H1 (cell line): ENCODE data around the gene PMS1. TPM values are rescaled to one million over a fixed set of nuclear protein-coding genes. Genes with fewer than 3 reads are reported as not detected.

Experiments used
- CTCF ChIA-PET: fragments of 300-600 bp; sonication (Branson Sonifier 250); formaldehyde crosslinking; loops from one replicate; lab custom pipeline; 2021; ENCODE audit not compliant: partially characterized antibody; lab: Charles Lee
- POLR2A ChIA-PET: fragments of 300-600 bp; sonication (Branson Sonifier 250); formaldehyde crosslinking; loops from one replicate; lab custom pipeline; 2021; ENCODE audit warnings: inconsistent platforms; ENCODE audit not compliant: partially characterized antibody; lab: Charles Lee
- DNase-seq, 2 experiments: peaks; one replicate each; pipeline versions ENCODE4 v3.0.0 to v3.0.0-alpha.2; 2010 to 2022; ENCODE audit warnings: low spot score in 2 of 2, low read depth in 1 of 2, mixed read lengths in 1 of 2
- FAIRE-seq: peaks from 2 replicates; lab custom pipeline; 2011; peaks lifted over from hg19 to GRCh38; lab: Jason Lieb, UNC
- H2AFZ ChIP-seq: 2 replicates; pipeline ENCODE4 v1.8.1; 2012; ENCODE audit warnings: low read length, inconsistent platforms
- H2AK5ac ChIP-seq: 2 replicates; pipeline ENCODE4 v1.6.1; 2013; ENCODE audit warnings: low read depth, low read length
- H2BK120ac ChIP-seq: replicated peaks from 2 replicates; pipeline ENCODE3; 2013; ENCODE audit warnings: low read depth, low read length, inconsistent platforms
- H2BK12ac ChIP-seq: 2 replicates; pipeline ENCODE4 v1.6.1; 2013; ENCODE audit warnings: low read depth, low read length
- H2BK15ac ChIP-seq: 2 replicates; pipeline ENCODE4 v1.6.1; 2013; ENCODE audit warnings: low read length
- H2BK20ac ChIP-seq: 2 replicates; pipeline ENCODE4 v1.6.1; 2013; ENCODE audit warnings: low read length
- H2BK5ac ChIP-seq: 2 replicates; pipeline ENCODE4 v1.6.1; 2013; ENCODE audit warnings: low read depth, low read length
- H3K14ac ChIP-seq: 2 replicates; pipeline ENCODE4 v1.6.1; 2013; ENCODE audit warnings: inconsistent platforms; ENCODE audit not compliant: insufficient read length
- H3K18ac ChIP-seq: 2 replicates; pipeline ENCODE4 v1.6.1; 2013; ENCODE audit warnings: low read length; ENCODE audit errors: extremely low read depth
- H3K23ac ChIP-seq: 2 replicates; pipeline ENCODE4 v1.6.1; 2013; ENCODE audit warnings: inconsistent platforms; ENCODE audit not compliant: insufficient read length
- H3K23me2 ChIP-seq: 2 replicates; pipeline ENCODE4 v1.6.1; 2013; ENCODE audit warnings: low read depth, low read length
- H3K27ac ChIP-seq: 2 replicates; pipeline ENCODE4 v1.6.1; 2011; ENCODE audit warnings: low read depth, low read length, inconsistent platforms
- H3K27me3 ChIP-seq, 4 experiments: replicated peaks in 1 of 4; 1 replicate in 1 of 4; 2 replicates in 3 of 4; pipeline versions ENCODE4 v1.6.1 to v1.8.1; 2011 to 2013; ENCODE audit warnings: low read length in 3 of 4, mild to moderate bottlenecking in 3 of 4, inconsistent platforms in 2 of 4, mixed read lengths in 2 of 4, moderate library complexity in 1 of 4; ENCODE audit not compliant: control insufficient read depth in 3 of 4, insufficient read depth in 3 of 4; ENCODE audit errors: extremely low read depth in 1 of 4
- H3K36me3 ChIP-seq, 4 experiments: 2 replicates each; pipeline versions ENCODE4 v1.6.1 to v1.8.1; 2011 to 2013; ENCODE audit warnings: mild to moderate bottlenecking in 4 of 4, low read length in 3 of 4, moderate library complexity in 2 of 4, control low read depth in 1 of 4, inconsistent platforms in 1 of 4; ENCODE audit not compliant: insufficient read depth in 4 of 4, control insufficient read depth in 2 of 4
- H3K4ac ChIP-seq: replicated peaks from 2 replicates; pipeline ENCODE3; 2013; ENCODE audit warnings: low read length, low read depth, mixed read lengths, inconsistent platforms; ENCODE audit not compliant: insufficient read length
- H3K4me1 ChIP-seq, 4 experiments: replicated peaks in 1 of 4; 1 replicate in 1 of 4; 2 replicates in 3 of 4; pipeline versions ENCODE4 v1.6.1 to v1.8.1; 2011 to 2013; ENCODE audit warnings: low read length in 3 of 4, inconsistent platforms in 2 of 4, mixed read lengths in 1 of 4; ENCODE audit not compliant: insufficient read depth in 4 of 4, control insufficient read depth in 3 of 4
- H3K4me2 ChIP-seq, 2 experiments: 2 replicates each; pipeline versions ENCODE4 v1.6.1 to v1.8.1; 2011 to 2013; ENCODE audit warnings: low read depth in 2 of 2, low read length in 2 of 2, control low read depth in 1 of 2, inconsistent platforms in 1 of 2, mild to moderate bottlenecking in 1 of 2; ENCODE audit not compliant: insufficient read depth in 1 of 2
- H3K4me3 ChIP-seq, 4 experiments: fragments of 200-600, 300-600 bp in 1 of 4; sonication (generic), shearing (Covaris generic), sonication (Bioruptor Twin) in 1 of 4; 2 replicates each; pipeline versions ENCODE4 v1.5.1 to v1.8.1; 2011 to 2016; ENCODE audit warnings: low read length in 4 of 4, low read depth in 3 of 4, control low read depth in 2 of 4, inconsistent platforms in 2 of 4, mild to moderate bottlenecking in 2 of 4, mixed read lengths in 1 of 4, moderate library complexity in 1 of 4; ENCODE audit not compliant: insufficient read depth in 2 of 4; ENCODE audit errors: extremely low read depth in 1 of 4
- H3K56ac ChIP-seq: replicated peaks from 2 replicates; pipeline ENCODE3; 2013; ENCODE audit warnings: low read depth, mild to moderate bottlenecking, mixed read lengths, low read length, inconsistent platforms; ENCODE audit not compliant: insufficient read length
- H3K79me1 ChIP-seq: 2 replicates; pipeline ENCODE4 v1.6.1; 2013; ENCODE audit warnings: low read depth, low read length, control low read depth
- H3K79me2 ChIP-seq, 2 experiments: 2 replicates each; pipeline versions ENCODE4 v1.6.1 to v1.8.1; 2012 to 2013; ENCODE audit warnings: low read length in 2 of 2, mild to moderate bottlenecking in 2 of 2, inconsistent platforms in 1 of 2; ENCODE audit not compliant: insufficient read depth in 2 of 2, control insufficient read depth in 1 of 2
- H3K9ac ChIP-seq, 4 experiments: replicated peaks in 1 of 4; 1 replicate in 1 of 4; 2 replicates in 3 of 4; pipeline versions ENCODE4 v1.6.1 to v1.8.1; 2011 to 2013; ENCODE audit warnings: low read depth in 3 of 4, low read length in 3 of 4, control low read depth in 2 of 4, mild to moderate bottlenecking in 2 of 4, moderate library complexity in 2 of 4, inconsistent platforms in 1 of 4; ENCODE audit errors: extremely low read depth in 1 of 4
- H3K9me3 ChIP-seq, 2 experiments: 2 replicates each; pipeline versions ENCODE4 v1.6.1 to v1.8.1; 2012 to 2013; ENCODE audit warnings: mild to moderate bottlenecking in 2 of 2, moderate library complexity in 2 of 2, control low read depth in 1 of 2, inconsistent platforms in 1 of 2, low read depth in 1 of 2, low read length in 1 of 2, mixed read lengths in 1 of 2; ENCODE audit not compliant: insufficient read depth in 2 of 2
- H4K20me1 ChIP-seq, 2 experiments: replicated peaks in 1 of 2; 2 replicates each; pipeline versions ENCODE3 to v1.8.1; 2011 to 2013; ENCODE audit warnings: inconsistent platforms in 2 of 2, low read length in 2 of 2, mild to moderate bottlenecking in 1 of 2; ENCODE audit not compliant: insufficient read depth in 2 of 2, control insufficient read depth in 1 of 2
- H4K5ac ChIP-seq: 2 replicates; pipeline ENCODE4 v1.6.1; 2013; ENCODE audit warnings: low read length, low read depth, mixed read lengths, inconsistent platforms; ENCODE audit not compliant: insufficient read length
- H4K8ac ChIP-seq: 2 replicates; pipeline ENCODE4 v1.8.0; 2013; ENCODE audit warnings: mild to moderate bottlenecking, moderate library complexity, low read length, inconsistent platforms; ENCODE audit not compliant: insufficient read depth; ENCODE audit errors: extremely low read depth
- H4K91ac ChIP-seq: replicated peaks from 2 replicates; pipeline ENCODE3; 2013; ENCODE audit warnings: low read length, mixed read lengths, inconsistent platforms; ENCODE audit not compliant: insufficient read length
- CHD2 ChIP-seq: IDR thresholded peaks from 2 replicates; pipeline ENCODE4 v1.6.1; 2012; ENCODE audit warnings: low read length, improper control_type of control experiment
- EGR1 ChIP-seq: IDR thresholded peaks from 2 replicates; pipeline ENCODE4 v1.6.1; 2011; ENCODE audit warnings: low read depth, low read length, borderline replicate concordance
- GTF2F1 ChIP-seq: IDR thresholded peaks from 2 replicates; pipeline ENCODE4 v1.6.1; 2012; ENCODE audit warnings: low read depth, low read length, improper control_type of control experiment, borderline replicate concordance
- HDAC2 ChIP-seq, 2 experiments: fragments of 300-600 bp in 1 of 2; sonication (generic) in 1 of 2; IDR thresholded peaks; 2 replicates each; pipeline ENCODE4 v1.6.1; 2011 to 2012; ENCODE audit warnings: low read depth in 2 of 2, low read length in 2 of 2, mild to moderate bottlenecking in 2 of 2, moderate library complexity in 2 of 2, borderline replicate concordance in 1 of 2, inconsistent platforms in 1 of 2
- KDM1A ChIP-seq: fragments of 200-600, 300-600 bp; sonication (generic); IDR thresholded peaks from 2 replicates; pipeline ENCODE4 v1.7.1; 2016; ENCODE audit warnings: mild to moderate bottlenecking, low read length, borderline replicate concordance
- MAFK ChIP-seq: IDR thresholded peaks from 2 replicates; pipeline ENCODE4 v1.6.1; 2012; ENCODE audit warnings: low read depth, mild to moderate bottlenecking, improper control_type of control experiment, low read length
- PHF8 ChIP-seq: fragments of 200-600 bp; sonication (generic); conservative IDR thresholded peaks from 2 replicates; pipeline ENCODE4 v1.7.1; 2012; ENCODE audit warnings: low read depth, mild to moderate bottlenecking, inconsistent platforms, low read length, moderate library complexity
- POU5F1 ChIP-seq: IDR thresholded peaks from 2 replicates; pipeline ENCODE4 v1.6.1; 2011; ENCODE audit warnings: low read depth, mild to moderate bottlenecking, low read length, moderate library complexity
- SP2 ChIP-seq: IDR thresholded peaks from 2 replicates; pipeline ENCODE4 v1.6.1; 2012; ENCODE audit warnings: mild to moderate bottlenecking, low read length, inconsistent platforms
- polyA plus RNA-seq, 7 experiments: library from polyadenylated mRNA; depleted of rRNA in 3 of 7; stranded (reverse) in 5 of 7; unstranded in 2 of 7; fragments of >200 nt in 5 of 7; fragments of 200-250 nt in 2 of 7; gene quantifications; 1 replicate in 5 of 7; 2 replicates in 1 of 7; 4 replicates in 1 of 7; pipeline versions ENCODE4 v1.2.1 to v1.2.3, GENCODE V29; 2011 to 2013; ENCODE audit warnings: missing spikeins in 2 of 7, mixed read lengths in 2 of 7
- total RNA-seq: library from RNA; stranded (reverse); fragmentation: NEBNext Ultra II Directional; extraction: Animal tissue kit (Norgen Biotek cat#: 25700); gene quantifications from 2 replicates; pipeline ENCODE4 v1.2.1, GENCODE V29; 2021
- TF ChIP-seq, protein P1 (sequence below), 3 experiments: IDR thresholded peaks; 1 replicate in 2 of 3; 2 replicates in 1 of 3; pipeline versions ENCODE4 v1.5.1 to v1.6.1; 2011; ENCODE audit warnings: low read length in 3 of 3, mild to moderate bottlenecking in 3 of 3, inconsistent platforms in 2 of 3, low read depth in 1 of 3, moderate library complexity in 1 of 3; ENCODE audit not compliant: insufficient read depth in 1 of 3; ENCODE audit errors: control extremely low read depth in 1 of 3
- TF ChIP-seq, protein P2 (sequence below): IDR thresholded peaks from 2 replicates; pipeline ENCODE4 v1.6.1; 2012; ENCODE audit warnings: inconsistent platforms
- TF ChIP-seq, protein P3 (sequence below): IDR thresholded peaks from 2 replicates; pipeline ENCODE4 v1.6.1; 2011; ENCODE audit warnings: low read depth, mild to moderate bottlenecking, low read length; ENCODE audit not compliant: insufficient read depth

PMS1 gene
- total and polyA plus RNA-seq, 2 of the 8 experiments (the other 6 are each of a cell fraction or from before 2014, with no cell fraction given) = 13.1 to 59.7 TPM

DNA sequence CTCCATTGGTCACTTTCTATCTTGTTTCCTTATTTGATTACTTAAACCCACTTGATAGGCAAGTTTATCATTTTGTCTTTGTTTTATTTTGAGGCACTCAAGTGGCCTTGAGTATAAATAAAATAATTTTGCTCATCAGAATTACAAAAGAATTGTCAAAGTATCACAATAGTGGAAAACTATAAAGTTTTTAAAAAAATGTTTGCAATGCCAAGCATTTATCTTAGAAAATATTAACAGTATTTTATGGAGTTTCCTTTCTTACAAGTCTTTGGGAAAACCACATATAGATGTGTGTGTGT, 14.7 kb downstream of the PMS1 start:
- H4K91ac ChIP-seq = no peak overlapping the region
- H4K20me1 ChIP-seq = peaks cover 0 to 5% of the 10 kb centered on the region in 2 experiments
- H3K9ac ChIP-seq = no peak overlapping the region
- peaks cover 6 to 49% (median 21%) of the 10 kb centered on the region in 4 experiments for H3K36me3 ChIP-seq
- no peaks in the 10 kb centered on the region for H3K4me1 ChIP-seq
- H3K56ac ChIP-seq = no peak overlapping the region
- H2AFZ ChIP-seq = no peak overlapping the region
- POLR2A ChIA-PET = interaction anchor here (0.6 to 1.8 kb wide), 2 partner anchors 14 to 42 kb away, joined by 3 to 5 read pairs; partner anchors contain the start of genes ORMDL1 and PMS1
- H3K23me2 ChIP-seq = no peaks in the 10 kb centered on the region
- FAIRE-seq = no peak
- CTCF ChIA-PET = interaction anchor here (0.8 to 1.7 kb wide), 11 partner anchors 8 to 478 kb away, joined by 3 to 6 read pairs (median 4); no protein-coding TSS in a partner anchor
- no peak overlapping the region for H2BK12ac ChIP-seq
- no peak overlapping the region for H3K14ac ChIP-seq
- peaks cover 5% of the 10 kb centered on the region; the same call in 1 of the 2 replicates for H3K79me1 ChIP-seq
- H2BK15ac ChIP-seq = no peak overlapping the region
- H3K4ac ChIP-seq = no peak overlapping the region
- DNase-seq = no peak
- no peak overlapping the region for H4K8ac ChIP-seq
- H3K79me2 ChIP-seq = peaks cover 0 to 27% of the 10 kb centered on the region in 2 experiments; a peak in 2 of 4 replicates
- no peak overlapping the region for H4K5ac ChIP-seq
- no peak overlapping the region for H3K4me2 ChIP-seq
- no peak overlapping the region for H2BK20ac ChIP-seq
- H3K4me3 ChIP-seq = no peak overlapping the region
- H2AK5ac ChIP-seq = no peak overlapping the region
- no peak overlapping the region for H2BK5ac ChIP-seq
- no peaks in the 10 kb centered on the region for H3K9me3 ChIP-seq
- H2BK120ac ChIP-seq = no peak overlapping the region
- no peak overlapping the region for H3K23ac ChIP-seq
- no peak overlapping the region for H3K18ac ChIP-seq
- no peaks in the 10 kb centered on the region for H3K27me3 ChIP-seq
- H3K27ac ChIP-seq = no peak overlapping the region
- TF ChIP-seq PHF8 (no peak), HDAC2 (IDR thresholded peaks at IDR 0.05; ENCODE audit: borderline replicate concordance in 1 of 2, low read depth in 2 of 2, low read length in 2 of 2) (no peak), POU5F1 (no peak), CHD2 (no peak), EGR1 (no peak), KDM1A (no peak), MAFK (no peak), GTF2F1 (no peak), SP2 (no peak)
- TF ChIP-seq, protein P1, sequence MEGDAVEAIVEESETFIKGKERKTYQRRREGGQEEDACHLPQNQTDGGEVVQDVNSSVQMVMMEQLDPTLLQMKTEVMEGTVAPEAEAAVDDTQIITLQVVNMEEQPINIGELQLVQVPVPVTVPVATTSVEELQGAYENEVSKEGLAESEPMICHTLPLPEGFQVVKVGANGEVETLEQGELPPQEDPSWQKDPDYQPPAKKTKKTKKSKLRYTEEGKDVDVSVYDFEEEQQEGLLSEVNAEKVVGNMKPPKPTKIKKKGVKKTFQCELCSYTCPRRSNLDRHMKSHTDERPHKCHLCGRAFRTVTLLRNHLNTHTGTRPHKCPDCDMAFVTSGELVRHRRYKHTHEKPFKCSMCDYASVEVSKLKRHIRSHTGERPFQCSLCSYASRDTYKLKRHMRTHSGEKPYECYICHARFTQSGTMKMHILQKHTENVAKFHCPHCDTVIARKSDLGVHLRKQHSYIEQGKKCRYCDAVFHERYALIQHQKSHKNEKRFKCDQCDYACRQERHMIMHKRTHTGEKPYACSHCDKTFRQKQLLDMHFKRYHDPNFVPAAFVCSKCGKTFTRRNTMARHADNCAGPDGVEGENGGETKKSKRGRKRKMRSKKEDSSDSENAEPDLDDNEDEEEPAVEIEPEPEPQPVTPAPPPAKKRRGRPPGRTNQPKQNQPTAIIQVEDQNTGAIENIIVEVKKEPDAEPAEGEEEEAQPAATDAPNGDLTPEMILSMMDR (IDR thresholded peaks at IDR 0.05; ENCODE audit: control extremely low read depth in 1 of 3, insufficient read depth in 1 of 3, low read depth in 1 of 3, low read length in 3 of 3) = no peak
- TF ChIP-seq, protein P2, sequence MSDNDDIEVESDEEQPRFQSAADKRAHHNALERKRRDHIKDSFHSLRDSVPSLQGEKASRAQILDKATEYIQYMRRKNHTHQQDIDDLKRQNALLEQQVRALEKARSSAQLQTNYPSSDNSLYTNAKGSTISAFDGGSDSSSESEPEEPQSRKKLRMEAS = no peak
- TF ChIP-seq, protein P3, sequence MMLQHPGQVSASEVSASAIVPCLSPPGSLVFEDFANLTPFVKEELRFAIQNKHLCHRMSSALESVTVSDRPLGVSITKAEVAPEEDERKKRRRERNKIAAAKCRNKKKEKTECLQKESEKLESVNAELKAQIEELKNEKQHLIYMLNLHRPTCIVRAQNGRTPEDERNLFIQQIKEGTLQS = no peak
